ENCODE results near the gene DUSP6.
A peak's percentile ranks its signal among the peaks of the same experiment; 100 is the strongest.

Gene DUSP6

GRCh38 chr12:89328151-89329030 lies 23.9 kb downstream of the DUSP6 start:
- no peak for DNase-seq

DNA sequence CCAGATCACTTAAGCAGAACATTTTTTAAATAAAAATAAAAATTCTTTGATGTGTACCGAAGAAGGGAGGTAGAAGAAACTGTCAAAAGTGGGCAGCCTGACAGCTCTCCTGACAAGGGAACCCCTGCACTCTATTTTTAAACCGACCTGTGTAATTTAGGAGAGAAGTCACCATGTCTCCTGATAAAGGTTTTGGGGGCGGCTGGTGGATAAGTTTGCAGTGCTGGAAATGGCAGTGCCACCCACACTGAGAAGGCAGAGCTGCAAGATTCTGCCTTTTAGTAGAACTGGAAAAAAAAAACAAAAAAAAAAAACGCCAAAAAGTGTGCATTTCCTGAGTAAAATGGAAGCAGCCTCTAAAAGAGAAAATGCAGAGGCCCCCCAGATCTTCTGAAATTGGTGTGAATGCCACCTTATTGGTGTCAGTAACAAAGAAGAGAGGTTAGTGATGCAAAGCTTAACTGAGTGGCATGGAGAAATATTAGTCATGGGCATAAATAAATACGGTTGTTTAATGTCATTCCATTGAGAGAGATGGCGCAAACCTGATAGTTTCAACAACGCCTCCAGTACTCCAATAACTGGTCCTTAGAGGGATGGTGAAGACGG lies 24.7 kb downstream of the DUSP6 start:
- no peak for DNase-seq

- no peak for DNase-seq
Measured at GRCh38 chr12:89326239-89327040, 25.9 kb downstream of the DUSP6 start.

GRCh38 chr12:89325495-89325894 lies 26.8 kb downstream of the DUSP6 start:
- DNase-seq, result no peak

- no peak for DNase-seq
Measured at GRCh38 chr12:89324437-89324836, 27.9 kb downstream of the DUSP6 start.

DNA sequence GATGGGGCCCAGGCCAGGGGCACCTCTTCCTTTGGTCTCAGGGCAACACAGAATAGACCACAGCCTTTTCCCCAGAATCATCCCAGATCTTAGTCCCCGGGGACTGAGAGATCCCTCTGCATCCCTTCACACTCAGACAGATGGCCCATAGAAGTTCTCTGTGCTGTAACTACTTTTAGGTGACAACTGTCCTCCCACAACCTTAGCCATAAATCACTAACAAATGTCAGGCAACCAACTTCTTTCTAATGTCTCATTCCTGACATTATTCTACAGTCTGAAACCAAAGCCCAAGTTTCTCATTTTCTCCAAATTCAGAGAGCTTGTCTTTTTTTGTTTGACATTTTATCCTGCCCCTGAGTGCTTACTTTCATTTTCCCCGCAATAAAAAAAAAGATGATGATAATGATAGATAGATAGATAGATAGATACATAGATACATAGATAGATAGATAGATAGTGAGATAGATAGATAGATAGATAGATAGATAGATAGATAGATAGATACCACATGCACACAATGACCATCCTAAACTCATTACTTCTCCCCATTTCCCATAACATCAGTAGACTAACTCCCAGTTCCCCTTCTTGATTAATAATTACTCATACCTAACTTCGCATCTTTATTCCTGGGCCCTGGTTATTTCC lies 28.6 kb downstream of the DUSP6 start:
- no peak for DNase-seq

DNA sequence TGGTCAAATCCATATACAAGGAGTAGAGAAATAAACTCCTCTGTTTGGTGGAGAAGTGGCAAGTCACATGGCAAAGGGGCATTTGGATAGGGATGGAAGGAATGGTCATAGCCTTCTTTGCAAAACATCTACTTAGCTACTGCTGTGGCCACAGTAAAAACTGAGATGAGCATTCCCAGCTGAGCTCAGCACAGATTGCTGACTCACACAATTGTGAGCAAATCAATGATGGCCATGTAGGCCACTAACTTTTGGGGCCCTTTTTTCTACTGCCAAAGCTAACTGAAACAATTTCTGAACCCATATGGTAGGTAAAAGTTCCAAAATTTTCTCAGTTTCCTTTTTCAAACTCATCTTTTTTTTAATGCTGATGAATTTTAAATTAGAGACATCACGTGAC lies 31.6 kb downstream of the DUSP6 start:
- no peak for DNase-seq

GRCh38 chr12:89319606-89320005 lies 32.7 kb downstream of the DUSP6 start:
- no peak for DNase-seq

DNA sequence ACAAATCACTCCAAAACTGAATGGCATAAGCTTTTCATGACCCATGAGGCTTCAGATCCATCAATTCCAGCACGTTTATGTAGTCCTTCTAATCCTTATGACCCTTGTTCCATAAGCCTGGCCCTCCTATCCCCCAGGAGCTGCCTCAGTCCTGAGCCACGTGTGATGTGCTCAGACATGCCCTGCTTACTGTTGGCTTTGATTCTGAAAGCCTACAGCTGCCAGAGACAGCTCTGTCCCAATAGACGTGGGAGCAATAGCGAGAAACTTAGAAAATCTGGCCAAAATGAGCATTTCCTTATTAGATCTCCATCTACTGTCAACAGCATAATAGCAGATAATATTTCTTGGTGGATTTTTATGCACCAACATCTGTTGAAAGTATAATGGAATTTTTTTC lies 33.2 kb downstream of the DUSP6 start:
- DNase-seq, result no peak

DNA sequence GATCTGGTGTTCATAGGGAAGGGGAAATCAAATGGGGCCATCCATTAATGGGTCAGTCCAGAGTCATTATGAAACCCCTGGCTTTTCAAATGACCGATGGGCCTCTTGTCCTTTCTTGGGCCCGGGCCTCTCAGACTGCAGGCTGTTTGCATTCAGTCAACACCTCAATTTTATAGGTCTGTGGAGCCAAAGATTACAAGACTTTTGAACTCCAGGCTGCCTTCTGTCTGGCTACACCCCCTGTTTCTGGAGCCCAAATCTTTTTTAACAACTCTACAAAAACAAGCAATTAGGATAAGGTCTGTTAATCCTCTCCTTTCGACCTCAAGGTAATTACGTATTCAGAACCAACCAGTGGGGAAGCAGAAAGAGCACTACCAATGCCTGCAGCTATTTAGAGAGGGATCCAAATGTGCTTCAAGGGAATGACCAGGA lies 35.6 kb downstream of the DUSP6 start:
- DNase-seq, result peak in 2 of 3 experiments; percentile 28 to 48

GRCh38 chr12:89314060-89314761 lies 38.1 kb downstream of the DUSP6 start:
- DNase-seq, result no peak

DNA sequence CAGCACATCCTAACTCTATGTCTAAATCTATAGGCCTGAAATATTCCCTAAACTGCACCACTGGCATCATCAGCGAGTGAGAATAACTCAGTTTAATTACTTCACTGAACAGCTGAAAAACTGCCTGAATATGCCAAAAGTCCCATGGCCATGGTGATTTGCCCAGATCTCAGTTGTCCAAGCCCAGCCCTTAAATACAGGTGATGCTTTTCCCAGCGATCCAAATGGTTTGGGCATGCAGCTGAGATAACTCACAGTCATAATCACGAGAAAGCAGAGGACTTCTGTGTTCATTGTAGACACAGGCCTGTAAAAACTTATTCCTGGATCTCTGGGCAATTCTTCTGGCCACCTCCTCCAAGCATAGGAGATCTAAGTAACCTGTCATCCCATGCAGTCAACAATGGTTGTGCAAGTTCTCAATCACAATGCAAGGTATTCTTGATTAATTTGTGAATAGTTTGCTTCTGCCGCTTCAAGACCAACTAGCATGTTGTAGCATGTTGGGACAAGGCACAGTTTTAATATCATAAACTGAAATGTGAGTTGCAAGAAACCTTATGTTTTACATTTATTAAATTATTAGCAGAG lies 40.5 kb downstream of the DUSP6 start:
- DNase-seq, result no peak

DNA sequence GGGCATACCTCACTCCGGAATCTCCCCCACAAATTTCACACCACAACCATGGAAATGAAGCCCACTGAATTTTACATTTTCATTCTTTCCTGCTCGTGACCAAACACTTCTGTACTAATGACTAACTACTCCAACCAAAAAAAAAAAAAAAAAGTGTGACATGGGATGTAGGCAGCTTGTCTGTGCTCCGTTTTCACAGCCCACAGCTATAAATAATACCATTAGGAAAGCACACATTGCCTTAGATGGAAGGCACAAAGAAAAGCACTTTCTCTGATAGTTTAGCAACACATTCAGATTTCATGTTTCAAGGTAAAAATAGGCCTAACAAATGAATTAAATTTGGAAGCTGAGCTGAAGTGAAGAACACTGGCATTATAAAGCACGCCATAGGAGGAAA lies 42.5 kb downstream of the DUSP6 start:
- no peak for DNase-seq

- DNase-seq, result no peak
Measured at GRCh38 chr12:89309440-89309802, 42.9 kb downstream of the DUSP6 start.

DNA sequence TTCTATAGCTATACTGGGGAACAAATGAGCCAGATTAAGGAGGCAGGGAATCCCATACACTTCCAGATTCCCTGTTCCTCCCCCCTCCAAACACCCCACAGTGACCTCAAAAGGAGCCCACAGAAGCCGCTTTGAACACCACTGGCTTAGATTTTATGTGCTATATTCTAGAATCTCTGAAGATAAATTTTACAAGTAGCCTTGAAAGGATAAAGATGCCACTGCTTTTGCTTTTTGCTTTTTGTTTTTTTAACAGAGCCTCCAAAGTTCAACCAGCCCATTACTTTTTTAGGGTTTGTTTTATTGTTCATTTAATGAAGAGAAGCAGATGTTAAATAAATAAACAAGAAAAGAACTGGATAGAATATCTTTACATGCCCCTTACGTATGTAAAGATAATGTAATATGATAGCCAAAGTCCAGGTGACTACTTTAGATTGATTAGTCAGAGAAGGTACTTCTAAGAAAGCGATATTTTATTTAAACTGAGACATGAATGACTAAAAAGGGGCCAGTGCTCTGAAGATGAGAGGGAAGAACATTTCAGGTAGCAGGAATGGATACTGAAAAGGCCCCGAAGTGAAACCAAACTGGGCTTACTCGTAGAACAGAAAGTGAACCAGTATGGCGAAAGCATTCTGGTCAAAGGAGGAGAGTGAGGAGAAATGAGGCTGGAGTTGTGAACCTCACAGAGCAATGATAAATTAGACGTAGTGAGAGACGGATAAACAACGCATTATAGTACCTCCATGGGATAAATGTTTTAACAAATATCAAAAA lies 44.6 kb downstream of the DUSP6 start:
- DNase-seq, result no peak

DNA sequence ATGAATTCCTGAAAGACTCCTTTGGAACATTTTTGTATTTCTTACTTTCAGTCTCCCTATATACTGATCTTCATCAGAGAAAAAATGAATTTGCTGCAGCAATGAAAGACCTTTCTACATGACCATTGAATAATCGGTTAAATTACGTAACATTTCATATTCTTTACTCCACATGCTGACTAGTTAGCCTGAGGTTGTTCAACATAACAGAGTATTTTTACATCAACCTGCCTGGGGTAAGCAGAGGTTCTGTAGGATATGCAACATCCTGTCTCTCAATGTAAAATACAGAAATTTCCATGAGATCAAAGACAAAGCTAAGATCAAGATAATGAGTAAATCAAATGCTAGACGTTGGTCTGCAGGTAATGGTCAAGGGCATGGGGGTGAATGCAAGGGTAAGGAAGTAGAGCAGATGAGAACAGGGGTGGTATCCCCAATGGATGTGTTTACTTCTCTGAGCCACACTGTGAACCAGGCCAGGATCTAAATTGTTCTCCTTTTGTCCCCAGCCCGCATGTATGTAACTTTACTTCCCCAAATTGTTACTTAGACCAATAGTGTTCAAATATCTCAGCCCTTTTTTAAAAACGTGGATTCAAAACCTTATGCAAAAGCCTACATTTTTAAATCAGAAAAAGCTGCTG lies 45.4 kb downstream of the DUSP6 start:
- DNase-seq, result no peak

GRCh38 chr12:89305373-89305772 lies 46.9 kb downstream of the DUSP6 start:
- DNase-seq, result peak in 2 of 3 experiments; percentile 29 to 55

DNA sequence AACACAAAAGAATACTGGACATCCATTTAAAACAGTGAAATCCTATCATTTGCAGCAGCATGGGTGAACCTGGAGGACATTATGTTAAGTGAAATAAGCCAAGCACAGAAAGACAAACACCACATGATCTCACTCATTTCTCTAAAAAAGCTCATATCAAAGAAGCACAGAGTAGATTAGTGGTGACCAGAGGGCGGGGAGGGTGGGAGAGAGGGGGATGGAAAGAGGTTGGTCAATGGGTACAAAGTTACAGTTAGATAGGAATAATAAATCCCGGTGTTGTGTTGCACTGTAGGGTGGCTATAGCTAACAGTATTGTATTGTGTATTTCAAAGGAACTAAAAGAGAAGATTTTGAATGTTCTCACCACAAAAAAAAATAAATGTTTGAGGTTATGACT lies 52.4 kb downstream of the DUSP6 start:
- no peak for DNase-seq

DNA sequence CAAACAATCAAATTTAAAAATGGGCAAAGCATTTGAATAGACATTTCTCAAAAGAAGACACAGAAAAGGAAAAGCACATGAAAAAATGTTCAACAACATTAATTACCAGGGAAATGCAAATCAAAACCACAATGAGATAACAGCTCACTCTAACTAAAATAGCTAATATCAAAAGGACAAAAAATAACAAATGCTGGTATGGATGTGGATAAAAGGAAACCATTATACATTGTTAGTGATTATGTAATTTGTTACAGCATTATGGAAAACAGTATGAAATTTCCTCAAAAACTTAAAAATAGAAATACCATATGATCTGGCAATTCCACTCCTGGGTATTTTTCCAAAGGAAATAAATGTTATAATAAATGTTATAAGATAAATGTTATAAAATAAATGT lies 52.9 kb downstream of the DUSP6 start:
- no peak for DNase-seq

Data from NCI-H1417 (cell line).